Transverse colon (tissue), 4 donors: Measurements from ENCODE around the gene CMKLR1. TPM values are rescaled to one million over a fixed set of nuclear protein-coding genes. Genes with fewer than 3 reads are reported as not detected.

Experiments
- DNase-seq: peaks from one replicate; pipeline ENCODE4 v3.0.0-alpha.2; 2019
- H3K27ac ChIP-seq, 4 donors: fragments of 200-600 bp; sonication (generic); 2 replicates each; pipeline ENCODE4 v1.5.1; 2016 to 2018; ENCODE audit warnings: inconsistent platforms in 4 of 4
- H3K27me3 ChIP-seq: fragments of 200-600 bp; sonication (generic); 2 replicates; pipeline ENCODE4 v1.5.1; 2017; ENCODE audit warnings: inconsistent platforms
- H3K36me3 ChIP-seq, 4 donors: fragments of 200-600 bp; sonication (generic); 2 replicates each; pipeline ENCODE4 v1.5.1; 2017 to 2019; ENCODE audit warnings: inconsistent platforms in 4 of 4
- H3K4me1 ChIP-seq, 4 donors: fragments of 200-600 bp; sonication (generic); 2 replicates each; pipeline ENCODE4 v1.5.1; 2017 to 2020; ENCODE audit warnings: inconsistent platforms in 4 of 4
- H3K4me3 ChIP-seq, 4 donors: fragments of 200-600 bp; sonication (generic); 1 replicate in 1 of 4; 2 replicates in 3 of 4; pipeline versions ENCODE4 v1.5.1 to v1.6.1; 2017 to 2019; ENCODE audit warnings: inconsistent platforms in 4 of 4
- H3K9me3 ChIP-seq, 2 donors: fragments of 200-600 bp; sonication (generic); 2 replicates each; pipeline ENCODE4 v1.5.1; 2017 to 2019; ENCODE audit warnings: inconsistent platforms in 2 of 2
- CTCF ChIP-seq, 5 experiments: fragments of 200-600 bp in 3 of 5; fragments of 450-650 bp in 2 of 5; sonication (generic) in 3 of 5; IDR thresholded peaks; 1 replicate in 2 of 5; 2 replicates in 3 of 5; pipeline ENCODE4 v1.5.1; 2016 to 2017; ENCODE audit warnings: antibody characterized with exemption in 5 of 5, inconsistent platforms in 3 of 5, mild to moderate bottlenecking in 2 of 5, moderate library complexity in 1 of 5
- EP300 ChIP-seq: sonication (generic); formaldehyde crosslinking; IDR thresholded peaks from one replicate; pipeline ENCODE4 v1.6.1; 2017; ENCODE audit warnings: antibody characterized with exemption, low read depth
- POLR2A ChIP-seq: fragments of 450-650 bp; IDR thresholded peaks from one replicate; pipeline ENCODE4 v1.6.1; 2016; ENCODE audit warnings: antibody characterized with exemption, mild to moderate bottlenecking, moderate library complexity
- POLR2AphosphoS5 ChIP-seq, 3 donors: sonication (generic); formaldehyde crosslinking; IDR thresholded peaks; one replicate each; pipeline ENCODE4 v1.6.1; 2016; ENCODE audit warnings: antibody characterized with exemption in 3 of 3
- WGBS, 2 donors: methylation state at CpG; one replicate each; pipeline ENCODE4 v1.1.5; 2018; ENCODE audit warnings: low coverage in 1 of 2; 5-methylcytosine and 5-hydroxymethylcytosine counted together
- in situ Hi-C, 4 donors: fragments of 200-750 bp; cut with MboI; loops; one replicate each; pipeline versions ENCODE4 v1.15.0 to v1.15.1; 2017; ENCODE audit warnings: low sequenced_read_pairs in 3 of 4, low pct_ligation_motif_present in 1 of 4, low pct_unique_long_range_greater_than_20kb in 1 of 4
- intact Hi-C: fragments of 100-400 bp; cut with DNase I; formaldehyde crosslinking; loops from one replicate; pipeline ENCODE4 v1.15.1; 2023; ENCODE audit warnings: low total_unique reads
- total RNA-seq, 4 donors: library from RNA; depleted of rRNA; stranded (reverse); fragments of >200 nt; gene quantifications; one replicate each; pipeline ENCODE4 v1.1.0, GENCODE V29; 2016

CMKLR1 gene
- total RNA-seq, 4 donors from 2014 or later: 4.2 to 13.5 (median 4.5) TPM

GRCh38 chr12:108266131-108266530, 73.0 kb downstream of the CMKLR1 start:
- 67 to 100% methylated on average over 1 of the region's 1 CpG for WGBS, 2 donors
- Histone ChIP-seq H3K9me3 (peaks cover 0 to 1% of the 10 kb centered on the region in 2 donors), H3K27ac (no peak overlapping the region), H3K27me3 (no peaks in the 10 kb centered on the region), H3K4me3 (no peak overlapping the region), H3K36me3 (no peaks in the 10 kb centered on the region), H3K4me1 (no peaks in the 10 kb centered on the region)
- no peak for DNase-seq
- TF ChIP-seq CTCF (IDR thresholded peaks at IDR 0.05) (no peak), POLR2A (no peak), EP300 (no peak), POLR2AphosphoS5 (IDR thresholded peaks at IDR 0.05) (no peak)
- in situ Hi-C loops: no loop called here
- intact Hi-C loops: no loop called here

- H3K9me3 ChIP-seq: peaks cover under 1 to 6% of the 10 kb centered on the region in 2 donors
- DNase-seq: no peak
- no peak overlapping the region for H3K4me3 ChIP-seq
- no peak overlapping the region for H3K27ac ChIP-seq
- no peaks in the 10 kb centered on the region for H3K27me3 ChIP-seq
- TF ChIP-seq CTCF (IDR thresholded peaks at IDR 0.05) (no peak), POLR2A (no peak), POLR2AphosphoS5 (IDR thresholded peaks at IDR 0.05) (no peak), EP300 (no peak)
- no peaks in the 10 kb centered on the region for H3K36me3 ChIP-seq
- no peaks in the 10 kb centered on the region for H3K4me1 ChIP-seq
- in situ Hi-C loops: no loop called here
- 64 to 78% methylated on average over 1 of the region's 1 CpG for WGBS, 2 donors
- intact Hi-C loops: no loop called here
Observed at GRCh38 chr12:108265505-108265904, 73.6 kb downstream of the CMKLR1 start.

- in situ Hi-C loops: no loop called here
Observed at GRCh38 chr12:108260969-108261368, 78.1 kb downstream of the CMKLR1 start.

GRCh38 chr12:108260039-108260438, 79.1 kb downstream of the CMKLR1 start:
- DNase-seq: no peak
- H3K36me3 ChIP-seq: no peaks in the 10 kb centered on the region
- in situ Hi-C loops: no loop called here
- intact Hi-C loops: no loop called here
- H3K27ac ChIP-seq: no peak overlapping the region
- peaks cover 4% of the 10 kb centered on the region for H3K27me3 ChIP-seq
- no peak overlapping the region for H3K4me3 ChIP-seq
- H3K4me1 ChIP-seq: no peaks in the 10 kb centered on the region
- TF ChIP-seq POLR2AphosphoS5 (IDR thresholded peaks at IDR 0.05) (no peak), EP300 (no peak), POLR2A (no peak), CTCF (IDR thresholded peaks at IDR 0.05) (no peak)
- H3K9me3 ChIP-seq: peaks cover 13 to 14% of the 10 kb centered on the region in 2 donors
- WGBS, 2 donors: 24 to 58% methylated on average over 2 to 3 of the region's 3 CpGs

More at GRCh38 chr12:108260969-108261368, 78.1 kb downstream of the CMKLR1 start:
- Histone ChIP-seq H3K27ac (no peak overlapping the region), H3K4me1 (no peaks in the 10 kb centered on the region), H3K27me3 (no peaks in the 10 kb centered on the region), H3K4me3 (no peak overlapping the region), H3K9me3 (peaks cover 13 to 14% of the 10 kb centered on the region in 2 donors), H3K36me3 (no peaks in the 10 kb centered on the region)
- no peak for DNase-seq
- intact Hi-C loops: no loop called here
- no peak for TF ChIP-seq POLR2A
- TF ChIP-seq POLR2AphosphoS5 (IDR thresholded peaks at IDR 0.05): no peak
- no peak for TF ChIP-seq CTCF (IDR thresholded peaks at IDR 0.05)
- no peak for TF ChIP-seq EP300
